ENCODE measurements around the gene CASR. TPM values are rescaled to one million over a fixed set of nuclear protein-coding genes. Genes with fewer than 3 reads are reported as not detected.
A peak's percentile ranks its signal among the peaks of the same experiment; 100 is the strongest.
"Not testable (repeated sequence)": the region's sequence is repeated elsewhere in the genome, so short reads cannot be mapped to it uniquely, and the experiment has no call there.

Gene CASR
- polyA plus RNA-seq, 2 donors: not detected

DNA sequence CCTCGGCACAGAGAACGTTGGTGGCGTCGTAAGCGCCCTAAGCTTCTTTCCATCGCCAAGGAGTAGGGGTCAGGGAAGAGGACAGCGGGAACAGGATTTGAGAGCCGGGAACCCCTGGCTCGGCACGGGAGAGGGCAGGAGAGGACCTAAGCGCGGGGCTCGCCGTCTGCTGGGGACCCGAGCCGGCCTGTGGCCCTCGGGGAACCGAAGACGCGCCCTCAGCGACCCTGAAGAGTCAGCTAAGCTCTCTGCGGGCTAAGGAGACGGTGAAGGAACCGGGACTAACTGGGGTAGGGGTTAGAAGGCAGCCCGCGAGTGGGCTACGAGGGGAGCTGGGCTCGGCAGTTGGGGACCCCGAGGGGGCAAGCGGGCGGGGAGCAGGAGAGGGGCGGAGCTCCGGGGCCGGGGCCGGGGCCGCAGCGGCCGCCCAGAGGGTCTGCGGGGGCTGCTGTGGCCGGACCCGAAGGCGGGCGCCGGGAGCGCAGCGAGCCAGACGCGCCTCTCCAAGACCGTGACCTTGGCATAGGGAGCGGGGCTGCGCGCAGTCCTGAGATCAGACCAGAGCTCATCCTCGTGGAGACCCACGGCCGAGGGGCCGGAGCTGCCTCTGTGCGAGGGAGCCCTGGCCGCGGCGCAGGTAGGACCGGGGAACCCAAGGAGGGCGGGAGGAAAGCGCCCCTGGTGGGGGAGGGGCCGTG lies 574 bp downstream of the CASR start:
- H3K27me3 ChIP-seq (ENCODE audit: control insufficient read depth in 1 of 2, insufficient read depth in 2 of 2, low read length in 2 of 2): no peaks in the 10 kb centered on the region

DNA sequence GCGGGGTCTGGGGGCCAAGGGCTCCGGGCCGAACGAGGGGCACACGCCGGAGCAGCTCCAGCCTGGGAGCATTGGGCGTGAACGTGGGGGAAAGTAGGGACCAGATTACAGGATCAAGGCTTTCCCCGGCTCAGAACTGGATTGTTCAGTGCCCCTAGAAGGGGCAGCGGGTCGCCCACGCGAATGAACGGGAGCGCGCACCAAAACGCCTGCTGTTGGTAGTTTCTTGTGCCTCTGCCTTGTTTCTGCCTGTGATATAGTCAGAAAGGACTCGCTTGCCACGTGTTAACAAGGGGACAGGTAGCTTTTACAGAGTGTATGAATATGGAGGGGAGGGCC lies 1.1 kb downstream of the CASR start:
- Histone ChIP-seq H3K4me1 (ENCODE audit: control insufficient read depth in 2 of 2, insufficient read depth in 2 of 2, low read length in 1 of 2) (no peaks in the 10 kb centered on the region), H3K36me3 (ENCODE audit: control insufficient read depth in 2 of 2, insufficient read depth in 2 of 2, low read length in 1 of 2) (no peaks in the 10 kb centered on the region), H3K27me3 (ENCODE audit: control insufficient read depth in 1 of 2, insufficient read depth in 2 of 2, low read length in 2 of 2) (no peaks in the 10 kb centered on the region), H3K27ac (ENCODE audit: low read depth in 2 of 2, low read length in 1 of 2) (no peak overlapping the region), H3K4me3 (ENCODE audit: low read depth in 1 of 2, low read length in 2 of 2) (peak overlapping the region in 1 of 2 donors; percentile 18), H3K9me3 (ENCODE audit: control insufficient read depth in 2 of 2, insufficient read depth in 1 of 2, low read depth in 1 of 2, low read length in 1 of 2) (no peaks in the 10 kb centered on the region)
- 23 to 38% methylated on average over 19 of the region's 19 CpGs for WGBS, 2 donors

More for the DNA sequence above, 574 bp downstream of the CASR start:
- no peaks in the 10 kb centered on the region for H3K4me1 ChIP-seq (ENCODE audit: control insufficient read depth in 2 of 2, insufficient read depth in 2 of 2, low read length in 1 of 2)
- peak overlapping the region in 1 of 2 donors; percentile 18 for H3K4me3 ChIP-seq (ENCODE audit: low read depth in 1 of 2, low read length in 2 of 2)
- 3% methylated on average over 56 to 64 of the region's 64 CpGs for WGBS, 2 donors
- H3K9me3 ChIP-seq (ENCODE audit: control insufficient read depth in 2 of 2, insufficient read depth in 1 of 2, low read depth in 1 of 2, low read length in 1 of 2): no peaks in the 10 kb centered on the region
- no peak overlapping the region for H3K27ac ChIP-seq (ENCODE audit: low read depth in 2 of 2, low read length in 1 of 2)
- H3K36me3 ChIP-seq (ENCODE audit: control insufficient read depth in 2 of 2, insufficient read depth in 2 of 2, low read length in 1 of 2): no peaks in the 10 kb centered on the region

DNA sequence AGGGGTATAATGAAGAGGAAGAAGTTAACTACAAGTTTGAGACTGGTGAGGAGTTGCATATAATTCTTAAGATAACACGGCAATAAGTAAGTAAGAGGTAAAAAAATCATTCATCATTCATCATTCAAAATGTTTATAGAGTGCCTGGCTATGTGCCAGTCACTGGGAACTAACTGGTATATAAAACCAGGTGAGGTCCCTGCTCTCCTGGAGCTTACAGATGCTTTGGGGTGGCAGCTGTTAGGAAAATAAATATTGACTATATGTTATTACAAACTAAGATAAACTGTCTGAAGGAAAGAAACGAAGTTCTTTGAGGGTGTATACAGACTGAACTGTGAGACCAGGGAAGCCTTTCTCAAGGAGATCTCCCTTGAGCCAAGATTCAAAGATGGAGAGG lies 2.9 kb downstream of the CASR start:
- no peaks in the 10 kb centered on the region for H3K4me1 ChIP-seq (ENCODE audit: control insufficient read depth in 2 of 2, insufficient read depth in 2 of 2, low read length in 1 of 2)
- no peaks in the 10 kb centered on the region for H3K9me3 ChIP-seq (ENCODE audit: control insufficient read depth in 2 of 2, insufficient read depth in 1 of 2, low read depth in 1 of 2, low read length in 1 of 2)
- no peaks in the 10 kb centered on the region for H3K36me3 ChIP-seq (ENCODE audit: control insufficient read depth in 2 of 2, insufficient read depth in 2 of 2, low read length in 1 of 2)
- H3K4me3 ChIP-seq (ENCODE audit: low read depth in 1 of 2, low read length in 2 of 2): no peak overlapping the region
- no peak overlapping the region for H3K27ac ChIP-seq (ENCODE audit: low read depth in 2 of 2, low read length in 1 of 2)
- WGBS, 2 donors: 25 to 35% methylated on average over 2 of the region's 2 CpGs
- peaks cover 0 to 4% of the 10 kb centered on the region in 2 donors for H3K27me3 ChIP-seq (ENCODE audit: control insufficient read depth in 1 of 2, insufficient read depth in 2 of 2, low read length in 2 of 2)

- H3K27me3 ChIP-seq (ENCODE audit: control insufficient read depth in 1 of 2, insufficient read depth in 2 of 2, low read length in 2 of 2): peaks cover 0 to 4% of the 10 kb centered on the region in 2 donors
- H3K4me3 ChIP-seq (ENCODE audit: low read depth in 1 of 2, low read length in 2 of 2): no peak overlapping the region
- no peaks in the 10 kb centered on the region for H3K36me3 ChIP-seq (ENCODE audit: control insufficient read depth in 2 of 2, insufficient read depth in 2 of 2, low read length in 1 of 2)
- no peak overlapping the region for H3K27ac ChIP-seq (ENCODE audit: low read depth in 2 of 2, low read length in 1 of 2)
- H3K9me3 ChIP-seq (ENCODE audit: control insufficient read depth in 2 of 2, insufficient read depth in 1 of 2, low read depth in 1 of 2, low read length in 1 of 2): no peaks in the 10 kb centered on the region
- 45 to 71% methylated on average over 1 of the region's 1 CpG for WGBS, 2 donors
- no peaks in the 10 kb centered on the region for H3K4me1 ChIP-seq (ENCODE audit: control insufficient read depth in 2 of 2, insufficient read depth in 2 of 2, low read length in 1 of 2)
These were observed 5.3 kb downstream of the CASR start for GRCh38 chr3:122188737-122189136.

DNA sequence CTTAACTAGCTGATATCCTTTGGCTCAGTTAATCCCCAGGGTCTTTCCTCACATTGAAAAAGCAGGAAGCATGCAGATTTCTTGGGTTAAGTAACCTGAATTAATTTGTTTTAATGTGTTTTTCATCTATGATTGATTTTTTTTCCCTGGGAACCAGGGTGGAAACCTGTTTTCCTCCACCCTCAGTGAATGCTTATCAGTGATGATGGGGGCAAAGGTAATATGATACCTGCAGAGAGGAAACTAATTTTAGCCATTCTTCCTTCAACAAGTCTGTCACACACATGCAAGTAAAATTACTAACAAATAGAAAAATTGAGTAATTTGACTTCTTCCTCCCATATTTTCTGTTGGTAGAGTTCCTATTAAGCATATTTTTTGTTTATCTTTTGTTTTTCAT lies 5.9 kb downstream of the CASR start:
- H3K9me3 ChIP-seq (ENCODE audit: control insufficient read depth in 2 of 2, insufficient read depth in 1 of 2, low read depth in 1 of 2, low read length in 1 of 2): no peaks in the 10 kb centered on the region
- no peaks in the 10 kb centered on the region for H3K4me1 ChIP-seq (ENCODE audit: control insufficient read depth in 2 of 2, insufficient read depth in 2 of 2, low read length in 1 of 2)
- H3K36me3 ChIP-seq (ENCODE audit: control insufficient read depth in 2 of 2, insufficient read depth in 2 of 2, low read length in 1 of 2): no peaks in the 10 kb centered on the region
- H3K27me3 ChIP-seq (ENCODE audit: control insufficient read depth in 1 of 2, insufficient read depth in 2 of 2, low read length in 2 of 2): peaks cover 0 to 4% of the 10 kb centered on the region in 2 donors
- H3K27ac ChIP-seq (ENCODE audit: low read depth in 2 of 2, low read length in 1 of 2): no peak overlapping the region
- H3K4me3 ChIP-seq (ENCODE audit: low read depth in 1 of 2, low read length in 2 of 2): no peak overlapping the region

- Histone ChIP-seq H3K4me3 (ENCODE audit: low read depth in 1 of 2, low read length in 2 of 2) (no peak overlapping the region), H3K9me3 (ENCODE audit: control insufficient read depth in 2 of 2, insufficient read depth in 1 of 2, low read depth in 1 of 2, low read length in 1 of 2) (no peaks in the 10 kb centered on the region), H3K27ac (ENCODE audit: low read depth in 2 of 2, low read length in 1 of 2) (no peak overlapping the region), H3K36me3 (ENCODE audit: control insufficient read depth in 2 of 2, insufficient read depth in 2 of 2, low read length in 1 of 2) (no peaks in the 10 kb centered on the region), H3K4me1 (ENCODE audit: control insufficient read depth in 2 of 2, insufficient read depth in 2 of 2, low read length in 1 of 2) (no peaks in the 10 kb centered on the region), H3K27me3 (ENCODE audit: control insufficient read depth in 1 of 2, insufficient read depth in 2 of 2, low read length in 2 of 2) (peaks cover 0 to 4% of the 10 kb centered on the region in 2 donors)
- WGBS, 2 donors: 76 to 84% methylated on average over 3 of the region's 3 CpGs
These were observed 7.1 kb downstream of the CASR start for GRCh38 chr3:122190525-122190924.

DNA sequence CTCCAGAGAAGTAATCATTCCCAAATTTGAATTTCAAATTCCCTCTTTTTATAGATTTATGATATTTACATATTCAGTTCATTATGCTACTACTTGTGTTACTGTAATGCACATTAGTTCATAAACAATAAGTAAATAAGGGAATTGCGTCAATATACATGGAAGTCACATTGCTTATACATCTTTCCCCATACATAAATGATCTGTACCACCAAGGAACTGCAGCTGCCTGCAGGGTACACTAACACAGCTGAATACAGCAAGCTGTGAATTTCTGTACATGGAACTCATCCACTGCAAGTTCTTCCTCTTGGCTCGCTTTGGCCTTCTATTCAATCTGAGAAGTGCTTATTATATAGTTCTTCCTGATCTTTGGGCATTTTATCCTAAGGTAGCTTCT lies 15.5 kb downstream of the CASR start:
- Histone ChIP-seq H3K27ac (ENCODE audit: low read depth in 2 of 2, low read length in 1 of 2) (no peak overlapping the region), H3K4me3 (ENCODE audit: low read depth in 1 of 2, low read length in 2 of 2) (no peak overlapping the region), H3K4me1 (ENCODE audit: control insufficient read depth in 2 of 2, insufficient read depth in 2 of 2, low read length in 1 of 2) (no peaks in the 10 kb centered on the region), H3K9me3 (ENCODE audit: control insufficient read depth in 2 of 2, insufficient read depth in 1 of 2, low read depth in 1 of 2, low read length in 1 of 2) (no peaks in the 10 kb centered on the region), H3K36me3 (ENCODE audit: control insufficient read depth in 2 of 2, insufficient read depth in 2 of 2, low read length in 1 of 2) (no peaks in the 10 kb centered on the region), H3K27me3 (ENCODE audit: control insufficient read depth in 1 of 2, insufficient read depth in 2 of 2, low read length in 2 of 2) (no peaks in the 10 kb centered on the region)
- 89 to 92% methylated on average over 2 of the region's 2 CpGs for WGBS, 2 donors

- H3K4me3 ChIP-seq (ENCODE audit: low read depth in 1 of 2, low read length in 2 of 2): no peak overlapping the region
- H3K27me3 ChIP-seq (ENCODE audit: control insufficient read depth in 1 of 2, insufficient read depth in 2 of 2, low read length in 2 of 2): no peaks in the 10 kb centered on the region
- H3K9me3 ChIP-seq (ENCODE audit: control insufficient read depth in 2 of 2, insufficient read depth in 1 of 2, low read depth in 1 of 2, low read length in 1 of 2): no peaks in the 10 kb centered on the region
- whole genome bisulfite sequencing, 2 donors: 83 to 85% methylated on average over 4 of the region's 4 CpGs
- no peaks in the 10 kb centered on the region for H3K4me1 ChIP-seq (ENCODE audit: control insufficient read depth in 2 of 2, insufficient read depth in 2 of 2, low read length in 1 of 2)
- H3K27ac ChIP-seq (ENCODE audit: low read depth in 2 of 2, low read length in 1 of 2): no peak overlapping the region
- no peaks in the 10 kb centered on the region for H3K36me3 ChIP-seq (ENCODE audit: control insufficient read depth in 2 of 2, insufficient read depth in 2 of 2, low read length in 1 of 2)
These were observed 16.1 kb downstream of the CASR start for GRCh38 chr3:122199552-122199951.

- Histone ChIP-seq H3K4me3 (ENCODE audit: low read depth in 1 of 2, low read length in 2 of 2) (no peak overlapping the region), H3K36me3 (ENCODE audit: control insufficient read depth in 2 of 2, insufficient read depth in 2 of 2, low read length in 1 of 2) (no peaks in the 10 kb centered on the region), H3K9me3 (ENCODE audit: control insufficient read depth in 2 of 2, insufficient read depth in 1 of 2, low read depth in 1 of 2, low read length in 1 of 2) (no peaks in the 10 kb centered on the region), H3K27ac (ENCODE audit: low read depth in 2 of 2, low read length in 1 of 2) (no peak overlapping the region), H3K4me1 (ENCODE audit: control insufficient read depth in 2 of 2, insufficient read depth in 2 of 2, low read length in 1 of 2) (no peaks in the 10 kb centered on the region), H3K27me3 (ENCODE audit: control insufficient read depth in 1 of 2, insufficient read depth in 2 of 2, low read length in 2 of 2) (no peaks in the 10 kb centered on the region)
- 46 to 64% methylated on average over 2 of the region's 3 CpGs for WGBS, 2 donors
These were observed 17.2 kb downstream of the CASR start for GRCh38 chr3:122200661-122201060.

DNA sequence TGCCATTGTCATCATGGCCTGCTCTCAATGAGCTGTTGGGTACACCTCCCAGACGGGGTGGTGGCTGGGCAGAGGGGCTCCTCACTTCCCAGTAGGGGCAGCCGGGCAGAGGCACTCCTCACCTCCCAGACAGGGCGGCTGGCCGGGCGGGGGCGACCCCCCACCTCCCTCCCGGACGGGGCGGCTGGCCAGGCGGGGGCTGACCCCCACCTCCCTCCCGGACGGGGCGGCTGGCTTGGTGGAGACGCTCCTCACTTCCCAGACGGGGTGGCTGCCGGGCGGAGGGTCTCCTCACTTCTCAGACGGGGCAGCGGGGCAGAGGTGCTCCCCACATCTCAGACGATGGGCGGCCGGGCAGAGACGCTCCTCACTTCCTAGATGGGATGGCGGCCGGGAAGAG lies 18.0 kb downstream of the CASR start:
- not testable (repeated sequence) for H3K36me3 ChIP-seq (ENCODE audit: control insufficient read depth in 2 of 2, insufficient read depth in 2 of 2, low read length in 1 of 2); H3K4me1 ChIP-seq (ENCODE audit: control insufficient read depth in 2 of 2, insufficient read depth in 2 of 2, low read length in 1 of 2); H3K4me3 ChIP-seq (ENCODE audit: low read depth in 1 of 2, low read length in 2 of 2); H3K27me3 ChIP-seq (ENCODE audit: control insufficient read depth in 1 of 2, insufficient read depth in 2 of 2, low read length in 2 of 2); H3K27ac ChIP-seq (ENCODE audit: low read depth in 2 of 2, low read length in 1 of 2); H3K9me3 ChIP-seq (ENCODE audit: control insufficient read depth in 2 of 2, insufficient read depth in 1 of 2, low read depth in 1 of 2, low read length in 1 of 2)
- WGBS, 2 donors: 91 to 94% methylated on average over 17 to 22 of the region's 25 CpGs
